Suprapubic skin (tissue), 4 donors: ENCODE results near the gene PREX1. TPM values are rescaled to one million over a fixed set of nuclear protein-coding genes. Genes with fewer than 3 reads are reported as not detected.

Source experiments
- DNase-seq, 2 donors: peaks; one replicate each; pipeline ENCODE4 v3.0.0-alpha.2; 2019; ENCODE audit warnings: low spot score in 2 of 2
- H3K27ac ChIP-seq: fragments of 200-600 bp; sonication (generic); one replicate; pipeline ENCODE4 v1.5.1; 2019
- H3K27me3 ChIP-seq: fragments of 200-600 bp; sonication (generic); one replicate; pipeline ENCODE4 v1.5.1; 2019
- H3K36me3 ChIP-seq: fragments of 200-600 bp; sonication (generic); one replicate; pipeline ENCODE4 v1.5.1; 2019
- H3K4me1 ChIP-seq: fragments of 200-600 bp; sonication (generic); one replicate; pipeline ENCODE4 v1.5.1; 2019
- H3K4me3 ChIP-seq: fragments of 200-600 bp; sonication (generic); one replicate; pipeline ENCODE4 v1.5.1; 2019; ENCODE audit warnings: mild to moderate bottlenecking
- H3K9me3 ChIP-seq: fragments of 200-600 bp; sonication (generic); one replicate; pipeline ENCODE4 v1.5.1; 2019
- EP300 ChIP-seq: sonication (generic); formaldehyde crosslinking; IDR thresholded peaks from one replicate; pipeline ENCODE4 v1.6.1; 2017; ENCODE audit warnings: antibody characterized with exemption
- POLR2A ChIP-seq, 2 donors: fragments of 450-650 bp; IDR thresholded peaks; one replicate each; pipeline ENCODE4 v1.6.1; 2017; ENCODE audit warnings: antibody characterized with exemption in 2 of 2, mild to moderate bottlenecking in 2 of 2, moderate library complexity in 2 of 2
- POLR2AphosphoS5 ChIP-seq, 3 donors: sonication (generic); formaldehyde crosslinking; IDR thresholded peaks; one replicate each; pipeline ENCODE4 v1.6.1; 2017; ENCODE audit warnings: antibody characterized with exemption in 3 of 3
- WGBS: methylation state at CpG from one replicate; pipeline ENCODE4 v1.1.5; 2018; 5-methylcytosine and 5-hydroxymethylcytosine counted together
- total RNA-seq, 4 donors: library from RNA; depleted of rRNA; stranded (reverse); fragments of >200 nt; gene quantifications; one replicate each; pipeline ENCODE4 v1.1.0, GENCODE V29; 2016
- TF ChIP-seq, protein P1 (sequence below), 2 donors: fragments of 200-600 bp in 1 of 2; fragments of 450-650 bp in 1 of 2; sonication (generic) in 1 of 2; IDR thresholded peaks; one replicate each; pipeline ENCODE4 v1.5.1; 2016 to 2019; ENCODE audit warnings: antibody characterized with exemption in 2 of 2, mild to moderate bottlenecking in 1 of 2, moderate library complexity in 1 of 2

The PREX1 gene
- total RNA-seq, 4 donors from 2014 or later, result 4.7 to 15.1 (median 10.2) TPM

- Histone ChIP-seq H3K27me3 (no peaks in the 10 kb centered on the region), H3K4me3 (no peak overlapping the region), H3K9me3 (no peaks in the 10 kb centered on the region), H3K4me1 (no peaks in the 10 kb centered on the region), H3K27ac (peak overlapping the region; percentile 24), H3K36me3 (no peaks in the 10 kb centered on the region)
- no peak for TF ChIP-seq POLR2A (IDR thresholded peaks at IDR 0.05)
- TF ChIP-seq, protein P1, sequence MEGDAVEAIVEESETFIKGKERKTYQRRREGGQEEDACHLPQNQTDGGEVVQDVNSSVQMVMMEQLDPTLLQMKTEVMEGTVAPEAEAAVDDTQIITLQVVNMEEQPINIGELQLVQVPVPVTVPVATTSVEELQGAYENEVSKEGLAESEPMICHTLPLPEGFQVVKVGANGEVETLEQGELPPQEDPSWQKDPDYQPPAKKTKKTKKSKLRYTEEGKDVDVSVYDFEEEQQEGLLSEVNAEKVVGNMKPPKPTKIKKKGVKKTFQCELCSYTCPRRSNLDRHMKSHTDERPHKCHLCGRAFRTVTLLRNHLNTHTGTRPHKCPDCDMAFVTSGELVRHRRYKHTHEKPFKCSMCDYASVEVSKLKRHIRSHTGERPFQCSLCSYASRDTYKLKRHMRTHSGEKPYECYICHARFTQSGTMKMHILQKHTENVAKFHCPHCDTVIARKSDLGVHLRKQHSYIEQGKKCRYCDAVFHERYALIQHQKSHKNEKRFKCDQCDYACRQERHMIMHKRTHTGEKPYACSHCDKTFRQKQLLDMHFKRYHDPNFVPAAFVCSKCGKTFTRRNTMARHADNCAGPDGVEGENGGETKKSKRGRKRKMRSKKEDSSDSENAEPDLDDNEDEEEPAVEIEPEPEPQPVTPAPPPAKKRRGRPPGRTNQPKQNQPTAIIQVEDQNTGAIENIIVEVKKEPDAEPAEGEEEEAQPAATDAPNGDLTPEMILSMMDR (IDR thresholded peaks at IDR 0.05), result no peak
- no peak for TF ChIP-seq EP300
- TF ChIP-seq POLR2AphosphoS5 (IDR thresholded peaks at IDR 0.05), result no peak
- no peak for DNase-seq
- 82% methylated on average over 6 of the region's 6 CpGs for WGBS
Observed at GRCh38 chr20:48858075-48858790, 30.4 kb upstream of the PREX1 start.

- no peak for TF ChIP-seq EP300
- TF ChIP-seq POLR2A (IDR thresholded peaks at IDR 0.05), result no peak
- TF ChIP-seq, protein P1 (IDR thresholded peaks at IDR 0.05), result no peak
- TF ChIP-seq POLR2AphosphoS5 (IDR thresholded peaks at IDR 0.05), result no peak
- Histone ChIP-seq H3K27ac (no peak overlapping the region), H3K9me3 (no peaks in the 10 kb centered on the region), H3K27me3 (no peaks in the 10 kb centered on the region), H3K4me3 (no peak overlapping the region), H3K4me1 (no peaks in the 10 kb centered on the region), H3K36me3 (no peaks in the 10 kb centered on the region)
- DNase-seq, result no peak
- 81% methylated on average over 5 of the region's 5 CpGs for WGBS
Observed at GRCh38 chr20:48856130-48856529, 28.3 kb upstream of the PREX1 start.

GRCh38 chr20:48855046-48855445, 27.2 kb upstream of the PREX1 start:
- Histone ChIP-seq H3K36me3 (no peaks in the 10 kb centered on the region), H3K27me3 (no peaks in the 10 kb centered on the region), H3K4me1 (no peaks in the 10 kb centered on the region), H3K4me3 (no peak overlapping the region), H3K27ac (no peak overlapping the region), H3K9me3 (no peaks in the 10 kb centered on the region)
- 95% methylated on average over 4 of the region's 4 CpGs for WGBS
- TF ChIP-seq EP300 (no peak), POLR2A (IDR thresholded peaks at IDR 0.05) (no peak), POLR2AphosphoS5 (IDR thresholded peaks at IDR 0.05) (no peak)
- TF ChIP-seq, protein P1 (IDR thresholded peaks at IDR 0.05), result no peak
- DNase-seq, result no peak

DNA sequence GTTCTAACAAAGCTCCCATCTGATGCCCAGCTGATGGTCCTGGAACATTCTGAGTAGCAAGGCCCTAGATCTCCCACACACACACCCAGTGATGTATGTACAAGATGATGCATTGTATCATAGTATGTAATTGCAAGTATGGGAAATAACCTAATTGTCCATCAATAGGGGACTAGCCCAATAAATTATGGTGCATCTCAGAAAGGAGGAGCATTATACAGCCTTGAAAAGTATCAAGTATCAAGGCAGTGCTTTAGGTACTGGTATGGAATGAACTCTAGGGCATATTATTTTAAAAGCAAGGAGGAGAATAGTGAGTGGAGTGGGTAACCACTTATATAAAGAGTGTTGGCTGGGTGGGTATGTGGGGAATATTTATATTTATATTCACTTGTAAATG, 24.8 kb upstream of the PREX1 start:
- no peak overlapping the region for H3K4me3 ChIP-seq
- H3K36me3 ChIP-seq, result no peaks in the 10 kb centered on the region
- no peaks in the 10 kb centered on the region for H3K27me3 ChIP-seq
- no peaks in the 10 kb centered on the region for H3K4me1 ChIP-seq
- no peak for DNase-seq
- TF ChIP-seq EP300, result no peak
- TF ChIP-seq POLR2A (IDR thresholded peaks at IDR 0.05), result no peak
- TF ChIP-seq POLR2AphosphoS5 (IDR thresholded peaks at IDR 0.05), result no peak
- TF ChIP-seq, protein P1 (IDR thresholded peaks at IDR 0.05), result no peak
- no peaks in the 10 kb centered on the region for H3K9me3 ChIP-seq
- H3K27ac ChIP-seq, result no peak overlapping the region

- H3K27me3 ChIP-seq, result no peaks in the 10 kb centered on the region
- no peaks in the 10 kb centered on the region for H3K36me3 ChIP-seq
- no peaks in the 10 kb centered on the region for H3K9me3 ChIP-seq
- H3K4me1 ChIP-seq, result peaks cover 3% of the 10 kb centered on the region
- WGBS, result 93% methylated on average over 6 of the region's 6 CpGs
- no peak overlapping the region for H3K4me3 ChIP-seq
- DNase-seq, result no peak
- H3K27ac ChIP-seq, result no peak overlapping the region
- no peak for TF ChIP-seq POLR2AphosphoS5 (IDR thresholded peaks at IDR 0.05)
- TF ChIP-seq, protein P1 (IDR thresholded peaks at IDR 0.05), result no peak
- no peak for TF ChIP-seq POLR2A (IDR thresholded peaks at IDR 0.05)
- no peak for TF ChIP-seq EP300
Observed at GRCh38 chr20:48851579-48851978, 23.8 kb upstream of the PREX1 start.
